IMR-90 (cell line): ENCODE results near the gene PMPCA.

Source experiments
- BHLHE40 ChIP-seq: fragments of 150-350 bp; IDR thresholded peaks from 2 replicates; pipeline ENCODE4 v1.6.1; 2016; ENCODE audit warnings: mild to moderate bottlenecking, low read depth, low read length
- CEBPB ChIP-seq: IDR thresholded peaks from 2 replicates; pipeline ENCODE4 v1.6.1; 2012; ENCODE audit warnings: low read depth, low read length, improper control_type of control experiment
- CHD1 ChIP-seq: IDR thresholded peaks from 2 replicates; pipeline ENCODE4 v1.6.1; 2012; ENCODE audit warnings: low read depth, low read length, improper control_type of control experiment
- FOS ChIP-seq: fragments of 150-350 bp; IDR thresholded peaks from 2 replicates; pipeline ENCODE4 v1.6.1; 2016; ENCODE audit warnings: low read depth, low read length
- MAFK ChIP-seq: IDR thresholded peaks from 2 replicates; pipeline ENCODE4 v1.6.1; 2012; ENCODE audit warnings: low read depth, low read length, improper control_type of control experiment
- MXI1 ChIP-seq: IDR thresholded peaks from 2 replicates; pipeline ENCODE4 v1.6.1; 2012; ENCODE audit warnings: low read depth, mild to moderate bottlenecking, low read length, moderate library complexity, borderline replicate concordance
- POLR2A ChIP-seq: IDR thresholded peaks from 2 replicates; pipeline ENCODE4 v1.6.1; 2012; ENCODE audit warnings: mild to moderate bottlenecking, low read depth, low read length
- RAD21 ChIP-seq: IDR thresholded peaks from 2 replicates; pipeline ENCODE4 v1.6.1; 2012; ENCODE audit warnings: low read length, improper control_type of control experiment
- RCOR1 ChIP-seq: IDR thresholded peaks from 2 replicates; pipeline ENCODE4 v1.6.1; 2012; ENCODE audit warnings: mild to moderate bottlenecking, low read length, improper control_type of control experiment; ENCODE audit not compliant: insufficient replicate concordance
- RFX5 ChIP-seq: IDR thresholded peaks from 2 replicates; pipeline ENCODE4 v1.8.0; 2012; ENCODE audit warnings: low read depth, mild to moderate bottlenecking, low read length, moderate library complexity
- SMC3 ChIP-seq: fragments of 150-350 bp; IDR thresholded peaks from 2 replicates; pipeline ENCODE4 v1.6.1; 2016; ENCODE audit warnings: low read depth, mild to moderate bottlenecking, antibody characterized with exemption, low read length, moderate library complexity
- TF ChIP-seq, protein P1 (sequence below): conservative IDR thresholded peaks from 2 replicates; pipeline ENCODE4 v1.5.1; 2012; ENCODE audit warnings: mild to moderate bottlenecking, low read depth, low read length, improper control_type of control experiment
- TF ChIP-seq, protein P2 (sequence below): fragments of 150-350 bp; IDR thresholded peaks from 2 replicates; pipeline ENCODE4 v1.6.1; 2016; ENCODE audit warnings: low read depth, mild to moderate bottlenecking, low read length, moderate library complexity, borderline replicate concordance
- TF ChIP-seq, protein P3 (sequence below): fragments of 150-350 bp; IDR thresholded peaks from 2 replicates; pipeline ENCODE4 v1.6.1; 2017; ENCODE audit warnings: mild to moderate bottlenecking, antibody characterized with exemption, low read length, low read depth

DNA sequence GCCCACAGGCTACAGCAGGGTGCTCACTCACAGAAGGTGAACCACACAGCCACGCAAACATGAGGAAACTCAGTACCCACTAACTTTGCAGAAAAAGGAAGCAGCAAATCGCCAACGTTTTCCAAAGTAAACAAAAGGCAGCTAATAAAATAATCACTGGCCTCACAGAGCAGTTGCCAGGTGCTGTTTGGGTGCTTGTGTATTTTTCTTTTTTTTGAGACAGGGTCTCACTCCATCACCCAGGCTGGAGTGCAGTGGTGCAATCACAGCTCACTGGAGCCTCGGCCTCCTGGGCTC is 14.3 kb upstream of the PMPCA start:
- TF ChIP-seq, protein P1, sequence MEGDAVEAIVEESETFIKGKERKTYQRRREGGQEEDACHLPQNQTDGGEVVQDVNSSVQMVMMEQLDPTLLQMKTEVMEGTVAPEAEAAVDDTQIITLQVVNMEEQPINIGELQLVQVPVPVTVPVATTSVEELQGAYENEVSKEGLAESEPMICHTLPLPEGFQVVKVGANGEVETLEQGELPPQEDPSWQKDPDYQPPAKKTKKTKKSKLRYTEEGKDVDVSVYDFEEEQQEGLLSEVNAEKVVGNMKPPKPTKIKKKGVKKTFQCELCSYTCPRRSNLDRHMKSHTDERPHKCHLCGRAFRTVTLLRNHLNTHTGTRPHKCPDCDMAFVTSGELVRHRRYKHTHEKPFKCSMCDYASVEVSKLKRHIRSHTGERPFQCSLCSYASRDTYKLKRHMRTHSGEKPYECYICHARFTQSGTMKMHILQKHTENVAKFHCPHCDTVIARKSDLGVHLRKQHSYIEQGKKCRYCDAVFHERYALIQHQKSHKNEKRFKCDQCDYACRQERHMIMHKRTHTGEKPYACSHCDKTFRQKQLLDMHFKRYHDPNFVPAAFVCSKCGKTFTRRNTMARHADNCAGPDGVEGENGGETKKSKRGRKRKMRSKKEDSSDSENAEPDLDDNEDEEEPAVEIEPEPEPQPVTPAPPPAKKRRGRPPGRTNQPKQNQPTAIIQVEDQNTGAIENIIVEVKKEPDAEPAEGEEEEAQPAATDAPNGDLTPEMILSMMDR: no peak
- no peak for TF ChIP-seq POLR2A
- no peak for TF ChIP-seq MAFK
- TF ChIP-seq CHD1: no peak
- TF ChIP-seq BHLHE40: no peak
- no peak for TF ChIP-seq RCOR1
- TF ChIP-seq, protein P2, sequence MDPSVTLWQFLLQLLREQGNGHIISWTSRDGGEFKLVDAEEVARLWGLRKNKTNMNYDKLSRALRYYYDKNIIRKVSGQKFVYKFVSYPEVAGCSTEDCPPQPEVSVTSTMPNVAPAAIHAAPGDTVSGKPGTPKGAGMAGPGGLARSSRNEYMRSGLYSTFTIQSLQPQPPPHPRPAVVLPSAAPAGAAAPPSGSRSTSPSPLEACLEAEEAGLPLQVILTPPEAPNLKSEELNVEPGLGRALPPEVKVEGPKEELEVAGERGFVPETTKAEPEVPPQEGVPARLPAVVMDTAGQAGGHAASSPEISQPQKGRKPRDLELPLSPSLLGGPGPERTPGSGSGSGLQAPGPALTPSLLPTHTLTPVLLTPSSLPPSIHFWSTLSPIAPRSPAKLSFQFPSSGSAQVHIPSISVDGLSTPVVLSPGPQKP: no peak
- TF ChIP-seq, protein P3, sequence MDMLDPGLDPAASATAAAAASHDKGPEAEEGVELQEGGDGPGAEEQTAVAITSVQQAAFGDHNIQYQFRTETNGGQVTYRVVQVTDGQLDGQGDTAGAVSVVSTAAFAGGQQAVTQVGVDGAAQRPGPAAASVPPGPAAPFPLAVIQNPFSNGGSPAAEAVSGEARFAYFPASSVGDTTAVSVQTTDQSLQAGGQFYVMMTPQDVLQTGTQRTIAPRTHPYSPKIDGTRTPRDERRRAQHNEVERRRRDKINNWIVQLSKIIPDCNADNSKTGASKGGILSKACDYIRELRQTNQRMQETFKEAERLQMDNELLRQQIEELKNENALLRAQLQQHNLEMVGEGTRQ: no peak
- no peak for TF ChIP-seq FOS
- no peak for TF ChIP-seq SMC3
- TF ChIP-seq CEBPB: no peak
- no peak for TF ChIP-seq RAD21
- no peak for TF ChIP-seq RFX5
- TF ChIP-seq MXI1: no peak
